ENCODE data around the gene LAMB4.

- TF ChIP-seq, protein P1, sequence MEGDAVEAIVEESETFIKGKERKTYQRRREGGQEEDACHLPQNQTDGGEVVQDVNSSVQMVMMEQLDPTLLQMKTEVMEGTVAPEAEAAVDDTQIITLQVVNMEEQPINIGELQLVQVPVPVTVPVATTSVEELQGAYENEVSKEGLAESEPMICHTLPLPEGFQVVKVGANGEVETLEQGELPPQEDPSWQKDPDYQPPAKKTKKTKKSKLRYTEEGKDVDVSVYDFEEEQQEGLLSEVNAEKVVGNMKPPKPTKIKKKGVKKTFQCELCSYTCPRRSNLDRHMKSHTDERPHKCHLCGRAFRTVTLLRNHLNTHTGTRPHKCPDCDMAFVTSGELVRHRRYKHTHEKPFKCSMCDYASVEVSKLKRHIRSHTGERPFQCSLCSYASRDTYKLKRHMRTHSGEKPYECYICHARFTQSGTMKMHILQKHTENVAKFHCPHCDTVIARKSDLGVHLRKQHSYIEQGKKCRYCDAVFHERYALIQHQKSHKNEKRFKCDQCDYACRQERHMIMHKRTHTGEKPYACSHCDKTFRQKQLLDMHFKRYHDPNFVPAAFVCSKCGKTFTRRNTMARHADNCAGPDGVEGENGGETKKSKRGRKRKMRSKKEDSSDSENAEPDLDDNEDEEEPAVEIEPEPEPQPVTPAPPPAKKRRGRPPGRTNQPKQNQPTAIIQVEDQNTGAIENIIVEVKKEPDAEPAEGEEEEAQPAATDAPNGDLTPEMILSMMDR (conservative IDR thresholded peaks at IDR 0.05): no peak
- no peak for TF ChIP-seq ZFX (IDR thresholded peaks at IDR 0.05)
Observed at GRCh38 chr7:108093851-108094331, 36.3 kb downstream of the LAMB4 start.

All from C4-2B (cell line).